Ishikawa (cell line): Measurements from ENCODE around the gene EGFR.

Experiments used
- CEBPB ChIP-seq: IDR thresholded peaks from 2 replicates; pipeline ENCODE4 v1.6.1; 2012
- CREB1 ChIP-seq: IDR thresholded peaks from 2 replicates; pipeline ENCODE4 v1.6.1; 2012; ENCODE audit warnings: low read depth
- EGR1 ChIP-seq: IDR thresholded peaks from 2 replicates; pipeline ENCODE4 v1.6.1; 2012
- EP300 ChIP-seq: IDR thresholded peaks from 2 replicates; pipeline ENCODE4 v1.6.1; 2012; ENCODE audit warnings: borderline replicate concordance
- FOXM1 ChIP-seq: IDR thresholded peaks from 2 replicates; pipeline ENCODE4 v1.6.1; 2012; ENCODE audit warnings: low read depth, borderline replicate concordance
- NFIC ChIP-seq: IDR thresholded peaks from 2 replicates; pipeline ENCODE4 v1.6.1; 2012
- RAD21 ChIP-seq: IDR thresholded peaks from 2 replicates; pipeline ENCODE4 v1.6.1; 2012; ENCODE audit warnings: low read depth
- TAF1 ChIP-seq: IDR thresholded peaks from 2 replicates; pipeline ENCODE4 v1.6.1; 2012; ENCODE audit warnings: low read depth, mild to moderate bottlenecking
- TCF12 ChIP-seq: IDR thresholded peaks from 2 replicates; pipeline ENCODE4 v1.6.1; 2012; ENCODE audit warnings: low read depth
- TEAD4 ChIP-seq: IDR thresholded peaks from 2 replicates; pipeline ENCODE4 v1.6.1; 2012
- USF1 ChIP-seq: IDR thresholded peaks from 2 replicates; pipeline ENCODE4 v1.6.1; 2012
- YY1 ChIP-seq: IDR thresholded peaks from 2 replicates; pipeline ENCODE4 v1.6.1; 2012; ENCODE audit warnings: low read depth
- ZBTB7A ChIP-seq: IDR thresholded peaks from 2 replicates; pipeline ENCODE4 v1.6.1; 2012; ENCODE audit warnings: low read depth
- TF ChIP-seq, protein P1 (sequence below): IDR thresholded peaks from 2 replicates; pipeline ENCODE4 v1.6.1; 2012
- TF ChIP-seq, protein P2 (sequence below): IDR thresholded peaks from 2 replicates; pipeline ENCODE4 v1.6.1; 2012; ENCODE audit warnings: low read depth, mild to moderate bottlenecking

EGFR gene

DNA sequence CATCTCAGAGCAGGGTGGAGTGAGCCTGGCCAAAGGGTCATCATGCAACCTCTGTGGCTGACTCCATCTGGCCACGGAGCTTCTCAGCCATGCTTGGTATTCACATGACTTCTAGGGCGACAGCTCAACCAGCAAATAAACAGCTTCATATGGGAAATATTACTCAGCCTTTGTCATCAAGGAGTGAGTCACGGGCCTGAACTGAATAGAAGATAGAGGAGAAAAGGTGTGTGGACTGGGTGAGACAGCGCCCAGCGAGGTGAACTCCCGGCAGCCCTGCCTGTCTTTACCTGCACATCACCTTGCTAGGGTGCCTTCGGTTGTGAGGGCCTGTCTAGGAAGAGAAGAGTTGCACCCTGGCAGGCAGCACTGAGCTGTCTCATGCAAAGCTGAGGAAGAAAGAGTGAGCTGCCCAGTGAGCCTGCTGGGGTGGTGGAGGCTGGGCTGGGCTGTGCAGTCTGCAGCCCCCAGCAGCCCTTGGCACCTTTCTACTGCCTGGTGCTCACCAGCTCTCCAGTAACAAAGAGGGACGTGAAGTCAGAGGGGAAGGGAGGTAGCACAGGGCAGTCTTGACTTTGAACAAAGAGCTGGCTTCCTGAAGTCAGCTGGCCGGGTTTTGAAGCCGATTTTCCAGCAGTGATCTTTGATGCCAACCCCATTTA, 114.2 kb downstream of the EGFR start:
- TF ChIP-seq TCF12 (peak; percentile 72), FOXM1 (peak; percentile 29; the same call in 1 of the 2 replicates), EP300 (peak; percentile 79), NFIC (0 out of 2 replicates have a peak, but pooled peaks have one; percentile 23), TEAD4 (peak; percentile 76), EGR1 (no peak), USF1 (peak; percentile 45; the same call in 1 of the 2 replicates), CREB1 (no peak), ZBTB7A (no peak), TAF1 (no peak), YY1 (no peak), CEBPB (no peak), RAD21 (no peak)
- TF ChIP-seq, protein P1, sequence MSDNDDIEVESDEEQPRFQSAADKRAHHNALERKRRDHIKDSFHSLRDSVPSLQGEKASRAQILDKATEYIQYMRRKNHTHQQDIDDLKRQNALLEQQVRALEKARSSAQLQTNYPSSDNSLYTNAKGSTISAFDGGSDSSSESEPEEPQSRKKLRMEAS, result peak; percentile 80
- TF ChIP-seq, protein P2, sequence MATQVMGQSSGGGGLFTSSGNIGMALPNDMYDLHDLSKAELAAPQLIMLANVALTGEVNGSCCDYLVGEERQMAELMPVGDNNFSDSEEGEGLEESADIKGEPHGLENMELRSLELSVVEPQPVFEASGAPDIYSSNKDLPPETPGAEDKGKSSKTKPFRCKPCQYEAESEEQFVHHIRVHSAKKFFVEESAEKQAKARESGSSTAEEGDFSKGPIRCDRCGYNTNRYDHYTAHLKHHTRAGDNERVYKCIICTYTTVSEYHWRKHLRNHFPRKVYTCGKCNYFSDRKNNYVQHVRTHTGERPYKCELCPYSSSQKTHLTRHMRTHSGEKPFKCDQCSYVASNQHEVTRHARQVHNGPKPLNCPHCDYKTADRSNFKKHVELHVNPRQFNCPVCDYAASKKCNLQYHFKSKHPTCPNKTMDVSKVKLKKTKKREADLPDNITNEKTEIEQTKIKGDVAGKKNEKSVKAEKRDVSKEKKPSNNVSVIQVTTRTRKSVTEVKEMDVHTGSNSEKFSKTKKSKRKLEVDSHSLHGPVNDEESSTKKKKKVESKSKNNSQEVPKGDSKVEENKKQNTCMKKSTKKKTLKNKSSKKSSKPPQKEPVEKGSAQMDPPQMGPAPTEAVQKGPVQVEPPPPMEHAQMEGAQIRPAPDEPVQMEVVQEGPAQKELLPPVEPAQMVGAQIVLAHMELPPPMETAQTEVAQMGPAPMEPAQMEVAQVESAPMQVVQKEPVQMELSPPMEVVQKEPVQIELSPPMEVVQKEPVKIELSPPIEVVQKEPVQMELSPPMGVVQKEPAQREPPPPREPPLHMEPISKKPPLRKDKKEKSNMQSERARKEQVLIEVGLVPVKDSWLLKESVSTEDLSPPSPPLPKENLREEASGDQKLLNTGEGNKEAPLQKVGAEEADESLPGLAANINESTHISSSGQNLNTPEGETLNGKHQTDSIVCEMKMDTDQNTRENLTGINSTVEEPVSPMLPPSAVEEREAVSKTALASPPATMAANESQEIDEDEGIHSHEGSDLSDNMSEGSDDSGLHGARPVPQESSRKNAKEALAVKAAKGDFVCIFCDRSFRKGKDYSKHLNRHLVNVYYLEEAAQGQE, result no peak

DNA sequence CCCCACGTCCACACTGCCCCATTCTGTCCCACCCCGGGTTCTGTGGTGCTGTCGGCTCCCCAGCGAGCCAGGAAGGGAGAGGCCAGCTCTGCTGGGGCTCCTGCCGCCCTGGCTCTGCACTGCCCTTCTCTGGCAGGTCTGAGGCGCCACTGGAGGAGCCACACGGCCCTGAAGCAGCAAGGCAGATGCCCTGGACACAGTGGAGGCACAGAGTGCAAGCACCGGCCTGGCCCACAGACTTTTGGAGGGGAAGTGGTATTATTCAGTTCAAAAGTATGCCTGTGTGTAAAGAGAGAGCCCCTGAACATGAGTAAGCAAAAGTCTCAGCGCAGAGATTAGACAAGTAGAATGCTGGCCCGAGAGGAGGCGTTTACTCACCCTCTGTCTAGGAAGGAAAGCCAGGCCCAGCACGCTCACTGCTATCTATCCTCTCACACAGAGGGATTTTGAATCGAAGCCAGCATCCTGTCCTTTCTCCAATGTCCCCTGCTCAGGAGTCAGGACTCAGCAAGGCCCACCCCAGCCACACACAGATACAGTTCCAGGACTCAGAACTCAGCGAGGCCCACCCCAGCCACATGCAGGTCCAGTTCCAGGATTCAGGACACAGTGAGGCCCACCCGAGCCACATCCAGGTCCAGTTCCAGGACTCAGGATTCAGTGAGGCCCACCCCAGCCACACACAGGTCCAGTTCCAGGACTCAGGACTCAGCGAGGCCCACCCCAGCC, 115.0 kb downstream of the EGFR start:
- no peak for TF ChIP-seq USF1
- TF ChIP-seq FOXM1, result no peak
- no peak for TF ChIP-seq CREB1
- peak; percentile 1; the same call in 1 of the 2 replicates for TF ChIP-seq RAD21
- no peak for TF ChIP-seq CEBPB
- TF ChIP-seq, protein P1, result no peak
- no peak for TF ChIP-seq EP300

DNA sequence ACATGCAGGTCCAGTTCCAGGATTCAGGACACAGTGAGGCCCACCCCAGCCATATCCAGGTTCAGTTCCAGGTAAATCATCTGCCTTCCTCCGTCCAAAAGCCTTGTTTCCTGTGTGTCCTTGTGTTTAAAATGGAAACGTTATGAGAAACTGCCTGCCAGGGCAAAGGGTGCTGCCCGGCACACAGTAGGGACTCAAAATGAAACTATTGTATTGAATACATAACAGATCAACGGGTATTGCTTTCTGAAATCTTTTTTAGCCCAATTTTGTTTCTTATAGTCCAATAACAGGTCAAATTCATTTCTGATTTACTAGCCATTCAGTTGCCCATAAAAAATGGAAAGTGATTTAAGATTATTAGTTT, 115.5 kb downstream of the EGFR start:
- TF ChIP-seq CREB1 (no peak), ZBTB7A (no peak), NFIC (no peak)
- TF ChIP-seq, protein P2, result no peak

- TF ChIP-seq EP300 (no peak), TEAD4 (no peak), CREB1 (no peak), TCF12 (no peak), YY1 (no peak), EGR1 (no peak), TAF1 (no peak), FOXM1 (no peak), ZBTB7A (no peak), NFIC (no peak)
- TF ChIP-seq, protein P1, result no peak
These were observed 116.0 kb downstream of the EGFR start for GRCh38 chr7:55134786-55135185.

DNA sequence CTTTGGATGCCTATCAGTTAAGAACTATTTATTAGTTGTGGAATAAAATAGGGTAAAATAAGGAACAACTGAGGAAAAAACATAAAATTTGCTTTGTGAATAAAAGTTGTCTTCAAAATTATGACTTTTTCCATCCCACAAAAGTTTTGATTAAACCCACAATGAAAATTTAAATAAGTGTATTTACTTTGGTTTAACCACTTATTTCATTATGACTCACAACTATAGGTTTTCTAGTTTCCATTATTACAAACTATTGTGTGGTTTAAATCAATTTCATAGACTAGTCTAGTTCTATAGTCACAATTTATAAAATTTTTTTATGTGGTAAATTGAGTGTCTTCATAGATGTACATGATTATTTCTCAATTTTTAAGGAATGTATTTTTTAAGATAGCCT, 116.6 kb downstream of the EGFR start:
- TF ChIP-seq, protein P1, result no peak
- TF ChIP-seq TEAD4, result no peak
- TF ChIP-seq NFIC, result no peak
- no peak for TF ChIP-seq RAD21
- no peak for TF ChIP-seq FOXM1
- TF ChIP-seq EP300, result no peak
- TF ChIP-seq CEBPB, result no peak
- TF ChIP-seq YY1, result no peak
- no peak for TF ChIP-seq TCF12
- no peak for TF ChIP-seq EGR1
- TF ChIP-seq ZBTB7A, result no peak
- no peak for TF ChIP-seq TAF1
- no peak for TF ChIP-seq CREB1
- TF ChIP-seq USF1, result no peak
- TF ChIP-seq, protein P2, result no peak
